ENCODE data around the gene HMGCLL1. TPM values are rescaled to one million over a fixed set of nuclear protein-coding genes. Genes with fewer than 3 reads are reported as not detected.

HMGCLL1 gene
- total RNA-seq, 1 donor from 2014 or later, result 0.17 TPM

DNA sequence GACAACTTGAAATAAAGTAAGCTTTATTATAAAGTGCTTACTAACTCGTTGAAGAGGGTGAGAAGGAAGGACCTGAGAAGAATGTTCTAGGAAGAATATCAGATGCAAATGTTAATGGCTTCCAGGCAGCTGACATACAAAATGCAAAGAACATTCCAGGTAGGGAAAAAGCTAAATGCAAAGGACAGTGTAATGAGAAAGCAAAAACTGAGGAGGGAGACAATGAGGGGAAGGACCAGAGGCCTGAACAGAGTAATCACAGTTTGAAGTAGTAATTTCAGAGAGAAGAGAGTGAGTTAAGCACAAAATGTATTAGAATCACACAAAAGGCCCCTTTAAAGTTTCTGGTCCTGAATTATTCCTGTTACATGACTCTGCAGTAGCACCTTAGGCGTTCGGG is 81.3 kb downstream of the HMGCLL1 start:
- H3K27me3 Mint-ChIP-seq (ENCODE audit: low read depth), result no peaks in the 10 kb centered on the region
- no peaks in the 10 kb centered on the region for H3K4me1 Mint-ChIP-seq (ENCODE audit: low read depth)
- H3K27ac Mint-ChIP-seq (ENCODE audit: unreplicated experiment), result no peak overlapping the region
- peaks cover 7% of the 10 kb centered on the region for H3K9me3 Mint-ChIP-seq (ENCODE audit: low read depth)
- no peak overlapping the region for H3K4me3 Mint-ChIP-seq (ENCODE audit: unreplicated experiment)
- TF ChIP-seq, protein P1, sequence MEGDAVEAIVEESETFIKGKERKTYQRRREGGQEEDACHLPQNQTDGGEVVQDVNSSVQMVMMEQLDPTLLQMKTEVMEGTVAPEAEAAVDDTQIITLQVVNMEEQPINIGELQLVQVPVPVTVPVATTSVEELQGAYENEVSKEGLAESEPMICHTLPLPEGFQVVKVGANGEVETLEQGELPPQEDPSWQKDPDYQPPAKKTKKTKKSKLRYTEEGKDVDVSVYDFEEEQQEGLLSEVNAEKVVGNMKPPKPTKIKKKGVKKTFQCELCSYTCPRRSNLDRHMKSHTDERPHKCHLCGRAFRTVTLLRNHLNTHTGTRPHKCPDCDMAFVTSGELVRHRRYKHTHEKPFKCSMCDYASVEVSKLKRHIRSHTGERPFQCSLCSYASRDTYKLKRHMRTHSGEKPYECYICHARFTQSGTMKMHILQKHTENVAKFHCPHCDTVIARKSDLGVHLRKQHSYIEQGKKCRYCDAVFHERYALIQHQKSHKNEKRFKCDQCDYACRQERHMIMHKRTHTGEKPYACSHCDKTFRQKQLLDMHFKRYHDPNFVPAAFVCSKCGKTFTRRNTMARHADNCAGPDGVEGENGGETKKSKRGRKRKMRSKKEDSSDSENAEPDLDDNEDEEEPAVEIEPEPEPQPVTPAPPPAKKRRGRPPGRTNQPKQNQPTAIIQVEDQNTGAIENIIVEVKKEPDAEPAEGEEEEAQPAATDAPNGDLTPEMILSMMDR (IDR thresholded peaks at IDR 0.05), result no peak
- DNase-seq (ENCODE audit: low spot score), result no peak
- no peaks in the 10 kb centered on the region for H3K36me3 Mint-ChIP-seq (ENCODE audit: low read depth)

DNA sequence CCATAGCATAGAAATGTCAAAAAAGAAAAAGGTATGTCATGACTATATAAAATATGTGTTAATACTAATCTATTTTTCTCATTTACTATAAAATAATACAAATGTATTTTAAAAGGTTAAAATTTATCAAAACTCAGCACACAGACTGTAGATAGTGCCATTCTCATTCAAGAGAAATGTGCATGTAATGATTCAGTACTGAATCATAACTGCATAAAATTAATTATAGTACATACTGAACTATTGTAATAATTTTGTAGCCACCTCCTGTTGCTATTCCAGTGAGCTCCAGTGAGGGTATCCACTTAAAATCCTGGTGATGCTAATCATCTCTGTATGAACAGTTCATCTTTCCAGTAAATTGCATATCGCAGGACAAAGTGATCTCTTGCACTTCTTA is 82.8 kb downstream of the HMGCLL1 start:
- no peak for DNase-seq (ENCODE audit: low spot score)
- H3K27me3 Mint-ChIP-seq (ENCODE audit: low read depth), result no peaks in the 10 kb centered on the region
- no peaks in the 10 kb centered on the region for H3K4me1 Mint-ChIP-seq (ENCODE audit: low read depth)
- no peaks in the 10 kb centered on the region for H3K36me3 Mint-ChIP-seq (ENCODE audit: low read depth)
- H3K4me3 Mint-ChIP-seq (ENCODE audit: unreplicated experiment), result no peak overlapping the region
- no peak overlapping the region for H3K27ac Mint-ChIP-seq (ENCODE audit: unreplicated experiment)
- H3K9me3 Mint-ChIP-seq (ENCODE audit: low read depth), result no peaks in the 10 kb centered on the region
- TF ChIP-seq, protein P1 (IDR thresholded peaks at IDR 0.05), result no peak

DNA sequence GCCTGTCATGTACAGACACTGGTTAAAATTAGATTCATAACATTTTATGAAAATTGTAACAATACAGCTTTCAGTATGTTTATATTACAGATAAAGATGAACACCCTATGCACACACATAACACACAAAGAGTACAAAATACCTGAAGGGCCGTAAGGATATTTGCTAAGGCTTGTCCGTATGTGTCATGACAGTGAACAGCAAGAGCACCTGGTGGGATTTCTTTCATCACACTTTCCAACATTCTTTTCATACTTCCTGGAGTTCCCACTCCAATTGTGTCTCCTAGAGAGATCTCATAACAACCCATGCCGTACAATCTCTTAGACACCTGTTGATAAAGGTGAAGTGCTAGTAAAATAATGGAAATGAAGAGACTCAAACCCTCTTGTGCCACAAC is 83.7 kb downstream of the HMGCLL1 start:
- no peaks in the 10 kb centered on the region for H3K4me1 Mint-ChIP-seq (ENCODE audit: low read depth)
- H3K27me3 Mint-ChIP-seq (ENCODE audit: low read depth), result no peaks in the 10 kb centered on the region
- H3K9me3 Mint-ChIP-seq (ENCODE audit: low read depth), result no peaks in the 10 kb centered on the region
- H3K36me3 Mint-ChIP-seq (ENCODE audit: low read depth), result no peaks in the 10 kb centered on the region
- H3K4me3 Mint-ChIP-seq (ENCODE audit: unreplicated experiment), result no peak overlapping the region
- no peak overlapping the region for H3K27ac Mint-ChIP-seq (ENCODE audit: unreplicated experiment)
- TF ChIP-seq, protein P1 (IDR thresholded peaks at IDR 0.05), result no peak
- no peak for DNase-seq (ENCODE audit: low spot score)

DNA sequence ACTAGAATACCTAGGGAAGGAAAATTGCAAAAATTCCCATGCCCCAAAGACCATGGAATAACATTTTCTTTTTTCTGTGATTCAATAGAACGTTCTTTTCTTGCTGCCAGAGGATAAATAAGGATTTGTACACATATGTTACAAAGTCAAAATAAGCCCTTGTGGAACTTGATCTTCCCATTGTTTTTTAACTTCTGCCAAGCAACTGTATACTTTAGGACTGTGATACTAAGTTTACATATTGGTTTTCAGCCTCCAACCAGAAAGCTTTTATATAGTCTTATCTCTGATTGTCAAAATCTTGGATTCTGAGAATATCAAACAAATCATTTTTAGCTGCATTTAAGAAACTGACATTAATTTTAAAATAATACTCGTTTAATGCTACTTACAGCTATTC is 84.6 kb downstream of the HMGCLL1 start:
- Mint-ChIP-seq H3K4me3 (ENCODE audit: unreplicated experiment) (no peak overlapping the region), H3K27me3 (ENCODE audit: low read depth) (no peaks in the 10 kb centered on the region), H3K9me3 (ENCODE audit: low read depth) (no peaks in the 10 kb centered on the region), H3K4me1 (ENCODE audit: low read depth) (no peaks in the 10 kb centered on the region), H3K27ac (ENCODE audit: unreplicated experiment) (no peak overlapping the region), H3K36me3 (ENCODE audit: low read depth) (no peaks in the 10 kb centered on the region)
- TF ChIP-seq, protein P1 (IDR thresholded peaks at IDR 0.05), result no peak
- DNase-seq (ENCODE audit: low spot score), result no peak

DNA sequence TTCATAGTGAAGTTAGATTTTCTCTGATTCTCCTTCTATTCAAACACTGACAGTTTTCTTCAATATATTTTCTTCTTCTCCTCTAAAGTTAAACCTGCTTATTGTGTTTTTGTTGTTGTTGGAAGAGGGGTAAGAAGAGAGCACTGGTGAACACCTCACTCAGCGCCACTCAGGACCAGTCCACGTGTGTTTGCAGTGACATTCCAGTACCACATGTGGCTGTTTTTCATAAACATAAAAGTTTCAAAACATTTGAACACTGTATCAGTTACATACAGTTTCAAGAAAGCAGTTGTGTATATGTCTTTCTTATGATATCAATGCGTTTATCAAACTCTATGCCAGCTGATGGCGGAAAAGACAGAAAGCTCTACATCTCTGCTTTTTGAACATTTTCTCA is 86.7 kb downstream of the HMGCLL1 start:
- Mint-ChIP-seq H3K27me3 (ENCODE audit: low read depth) (no peaks in the 10 kb centered on the region), H3K27ac (ENCODE audit: unreplicated experiment) (no peak overlapping the region), H3K4me1 (ENCODE audit: low read depth) (no peaks in the 10 kb centered on the region), H3K4me3 (ENCODE audit: unreplicated experiment) (no peak overlapping the region), H3K9me3 (ENCODE audit: low read depth) (peaks cover 3% of the 10 kb centered on the region), H3K36me3 (ENCODE audit: low read depth) (no peaks in the 10 kb centered on the region)
- DNase-seq (ENCODE audit: low spot score), result no peak
- TF ChIP-seq, protein P1 (IDR thresholded peaks at IDR 0.05), result no peak
